ENCODE measurements around the gene ACTR3C.
"Not testable (repeated sequence)": the region's sequence is repeated elsewhere in the genome, so short reads cannot be mapped to it uniquely, and the experiment has no call there.

The ACTR3C gene

DNA sequence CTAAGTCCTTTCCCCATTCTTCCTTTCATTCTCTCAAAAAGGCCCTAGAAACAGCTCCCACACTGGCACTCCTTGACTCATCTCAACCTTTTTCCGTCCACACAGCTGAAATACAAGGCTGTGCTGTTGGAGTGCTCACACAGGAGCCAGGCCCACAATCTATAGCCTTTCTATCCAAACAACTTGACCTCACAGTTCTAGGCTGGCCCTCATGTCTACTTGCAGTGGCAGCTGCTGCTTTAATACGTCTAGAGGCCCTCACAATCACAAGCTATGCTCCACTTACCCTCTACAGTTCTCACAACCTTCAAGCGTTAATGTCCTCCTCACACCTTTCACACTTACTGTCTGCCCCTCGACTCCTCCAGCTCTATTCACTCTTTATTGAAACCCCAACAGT is 12.2 kb downstream of the ACTR3C start:
- no peak for DNase-seq

DNA sequence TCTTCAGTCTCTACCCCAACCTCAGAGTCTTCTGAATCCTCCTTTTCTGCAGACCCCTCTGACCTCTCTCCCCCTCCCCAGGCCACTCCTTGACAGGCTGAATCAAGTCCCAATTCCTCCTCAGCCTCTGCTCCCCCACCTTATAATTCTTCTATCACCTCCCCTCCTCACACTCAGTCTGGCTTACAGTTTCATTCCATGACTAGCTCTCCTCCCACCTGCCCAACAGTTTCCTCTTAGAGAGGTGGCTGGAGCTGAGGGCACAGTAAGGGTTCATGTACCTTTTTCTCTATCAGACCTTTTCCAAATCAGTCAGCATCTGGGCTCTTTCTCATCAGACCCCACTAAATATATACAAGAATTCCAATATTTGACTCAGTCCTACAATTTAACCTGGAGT is 14.8 kb downstream of the ACTR3C start:
- DNase-seq = no peak

GRCh38 chr7:150307904-150308303 is 15.4 kb downstream of the ACTR3C start:
- no peak for DNase-seq

- DNase-seq = no peak
These were observed 16.2 kb downstream of the ACTR3C start for GRCh38 chr7:150307129-150307528.

DNA sequence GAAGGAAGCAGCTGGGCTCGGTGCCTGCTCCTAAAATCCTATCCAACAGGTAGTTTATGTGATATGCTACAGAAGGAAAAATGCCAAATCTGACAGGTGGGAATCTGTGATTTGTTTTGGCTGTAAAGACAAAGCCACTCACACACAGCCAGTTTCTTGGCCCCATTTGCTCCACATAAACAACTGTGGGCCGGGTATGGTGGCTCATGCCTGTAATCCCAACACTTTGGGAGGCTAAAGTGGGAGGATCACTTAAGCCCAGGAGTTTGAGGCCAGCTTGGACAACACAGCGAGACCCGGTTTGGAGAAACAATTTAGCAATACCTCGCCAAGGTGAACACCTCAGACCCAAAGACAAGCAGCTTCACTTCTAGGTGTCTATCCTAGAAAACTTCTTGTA is 17.0 kb downstream of the ACTR3C start:
- not testable (repeated sequence) for DNase-seq

DNA sequence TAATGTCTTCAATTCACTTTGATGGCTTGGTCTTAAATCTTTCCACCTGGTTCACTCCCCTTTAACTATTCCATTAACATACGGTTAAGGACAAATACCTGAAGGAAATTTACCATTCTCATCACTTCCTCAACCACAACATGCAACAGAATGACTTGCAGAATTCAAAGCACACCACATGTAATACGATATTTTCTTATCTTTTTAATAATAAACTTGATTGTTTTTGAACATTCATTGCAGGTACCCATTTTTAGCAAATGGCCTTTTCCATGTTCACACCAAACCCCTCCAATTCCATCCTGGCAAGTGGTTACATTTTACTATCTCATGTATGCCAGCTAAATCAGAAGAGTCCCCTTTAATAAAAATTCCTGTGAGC is 17.5 kb downstream of the ACTR3C start:
- not testable (repeated sequence) for DNase-seq

- not testable (repeated sequence) for DNase-seq
These were observed 18.0 kb downstream of the ACTR3C start for GRCh38 chr7:150305259-150305902.

GRCh38 chr7:150304499-150305258 is 18.7 kb downstream of the ACTR3C start:
- DNase-seq = not testable (repeated sequence)

DNA sequence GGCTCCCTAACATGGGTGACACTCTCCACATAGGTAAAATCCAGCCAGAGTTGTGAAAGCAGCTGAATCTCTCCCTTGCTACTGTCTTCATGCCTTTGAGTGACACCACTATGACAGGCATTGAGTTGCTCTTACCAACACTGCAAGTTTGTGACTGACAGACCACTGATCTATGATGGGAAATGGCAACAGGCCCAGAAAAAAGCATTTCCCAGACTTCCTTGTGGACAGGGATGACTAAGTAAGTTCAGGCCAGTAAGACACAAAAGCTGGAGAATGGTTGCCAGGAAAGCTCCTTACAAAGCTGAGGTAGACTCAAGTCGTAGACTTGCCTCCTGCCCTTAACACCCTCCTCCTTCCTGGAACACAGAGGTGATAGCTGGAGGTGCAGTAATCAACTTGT is 20.4 kb downstream of the ACTR3C start:
- not testable (repeated sequence) for DNase-seq

GRCh38 chr7:150297978-150298377 is 25.4 kb downstream of the ACTR3C start:
- DNase-seq = not testable (repeated sequence)

- DNase-seq = not testable (repeated sequence)
These were observed 26.5 kb downstream of the ACTR3C start for GRCh38 chr7:150296802-150297201.

DNA sequence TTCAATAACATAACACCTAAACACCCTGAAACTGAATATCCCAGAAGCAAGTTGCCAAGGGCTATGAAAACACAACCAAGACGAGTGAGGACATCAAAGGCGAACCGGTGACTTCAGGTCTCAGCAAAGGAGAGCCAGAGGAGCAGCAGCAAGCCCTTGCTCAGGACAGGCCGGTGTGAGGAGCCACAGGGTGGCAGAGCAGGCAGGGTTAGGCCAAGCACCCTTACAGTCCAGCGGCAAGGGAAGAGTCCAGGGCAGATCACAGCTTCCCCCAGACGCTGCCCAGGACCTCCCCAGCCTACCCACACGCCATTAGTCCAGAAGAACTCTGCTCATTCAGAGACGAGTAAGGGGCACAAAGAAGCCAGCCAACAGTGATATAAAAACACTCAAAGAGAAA is 27.7 kb downstream of the ACTR3C start:
- not testable (repeated sequence) for DNase-seq

GRCh38 chr7:150295027-150295426 is 28.3 kb downstream of the ACTR3C start:
- DNase-seq = not testable (repeated sequence)

GRCh38 chr7:150290317-150290716 is 33.0 kb downstream of the ACTR3C start:
- not testable (repeated sequence) for DNase-seq

DNA sequence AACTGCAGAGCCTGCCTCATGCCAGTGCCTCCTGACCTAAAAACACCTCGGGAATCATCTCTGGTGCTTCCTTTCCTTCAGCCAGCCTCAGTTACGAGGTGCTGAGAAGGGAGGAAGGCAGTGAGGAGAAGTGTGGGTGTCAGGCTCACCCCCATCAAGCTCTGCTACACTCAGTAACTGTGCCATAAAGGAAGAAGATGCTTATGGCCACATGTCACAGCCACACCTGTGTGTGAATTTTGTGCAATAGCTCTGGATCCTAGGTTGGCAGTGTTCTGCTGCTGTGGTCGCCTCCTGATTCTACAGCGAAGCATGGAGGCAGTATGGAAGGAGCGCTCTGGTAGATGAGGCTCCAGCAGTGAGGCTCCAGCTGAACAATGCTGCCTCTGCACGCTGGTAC is 34.5 kb downstream of the ACTR3C start:
- DNase-seq = not testable (repeated sequence)

DNA sequence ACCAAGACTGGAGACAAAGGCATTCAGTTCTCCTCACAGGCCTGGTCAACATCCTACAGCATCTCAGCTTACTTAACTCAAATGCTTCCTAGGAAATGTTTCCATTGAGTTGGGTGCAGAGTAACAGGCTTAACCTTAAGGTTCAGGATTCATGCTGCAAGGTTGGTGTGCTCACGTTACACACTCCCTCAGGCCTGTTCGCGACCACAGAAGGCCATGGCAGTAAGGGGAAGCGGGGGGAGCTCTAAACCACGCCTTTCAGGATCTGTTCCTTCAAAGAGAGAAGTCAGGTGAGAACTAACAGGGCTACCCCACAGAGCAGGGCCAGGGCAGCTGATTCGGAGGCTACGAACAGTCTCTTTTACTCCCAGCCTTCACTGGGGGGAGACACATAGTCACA is 35.5 kb downstream of the ACTR3C start:
- not testable (repeated sequence) for DNase-seq

DNA sequence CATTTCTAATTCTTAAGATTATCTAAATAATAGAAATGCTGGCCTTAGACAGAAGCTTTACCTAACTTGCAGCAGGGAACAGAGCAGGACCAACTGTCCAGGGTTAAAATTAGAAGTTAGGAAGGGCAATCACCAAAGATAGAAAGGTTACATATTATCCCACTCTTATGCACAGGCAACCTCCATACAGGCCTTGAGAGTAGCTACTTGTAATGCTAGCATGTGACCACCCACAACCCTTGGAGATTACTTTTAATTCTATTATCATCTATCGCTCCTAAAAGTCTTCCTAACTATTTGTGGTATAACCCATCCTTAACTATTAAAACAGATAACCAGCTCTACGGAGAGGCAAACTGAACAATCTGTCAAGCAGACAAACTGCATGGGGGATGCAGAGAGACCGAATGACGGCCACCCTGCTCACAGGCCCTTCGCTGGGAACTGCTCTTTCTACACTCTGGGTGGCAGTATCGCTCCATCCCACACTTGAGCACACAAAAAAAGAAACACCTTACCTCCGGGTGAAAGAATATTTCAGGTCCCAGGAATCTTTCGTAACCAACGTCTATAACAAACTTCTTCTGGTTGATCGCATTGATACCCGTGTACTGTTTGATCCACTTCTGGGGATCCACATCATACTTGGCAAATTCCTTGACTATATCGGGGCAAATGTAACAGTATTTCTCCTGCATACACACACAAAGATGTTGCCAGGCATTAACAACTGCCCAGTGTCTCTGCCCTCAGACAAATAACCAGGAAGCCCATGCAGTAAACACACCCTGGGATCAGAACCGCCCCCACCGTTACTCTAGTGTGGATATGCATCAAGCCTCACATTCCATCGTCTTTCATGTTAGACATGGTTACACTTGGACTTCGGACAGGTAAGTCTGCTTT is 37.2 kb downstream of the ACTR3C start:
- not testable (repeated sequence) for DNase-seq

DNA sequence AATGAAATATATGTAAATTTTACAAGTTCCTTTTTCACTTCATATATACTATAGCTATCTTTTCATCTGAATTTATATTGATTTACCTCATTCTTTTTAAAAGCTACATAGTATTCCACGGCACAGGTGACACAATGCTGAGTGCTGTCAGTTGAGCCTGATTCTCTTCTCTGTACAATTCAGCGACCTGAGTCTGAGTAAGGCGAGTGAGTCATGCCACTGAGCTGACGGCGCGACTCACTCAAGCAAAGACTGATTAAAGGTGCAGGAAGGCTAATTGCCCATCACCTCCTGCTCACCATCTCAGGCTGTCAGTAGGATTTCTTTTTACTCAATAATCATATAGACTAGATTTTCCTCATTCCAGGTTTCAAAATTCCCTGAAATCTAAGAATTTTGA is 39.7 kb downstream of the ACTR3C start:
- not testable (repeated sequence) for DNase-seq

GRCh38 chr7:150283111-150283510 is 40.2 kb downstream of the ACTR3C start:
- not testable (repeated sequence) for DNase-seq

DNA sequence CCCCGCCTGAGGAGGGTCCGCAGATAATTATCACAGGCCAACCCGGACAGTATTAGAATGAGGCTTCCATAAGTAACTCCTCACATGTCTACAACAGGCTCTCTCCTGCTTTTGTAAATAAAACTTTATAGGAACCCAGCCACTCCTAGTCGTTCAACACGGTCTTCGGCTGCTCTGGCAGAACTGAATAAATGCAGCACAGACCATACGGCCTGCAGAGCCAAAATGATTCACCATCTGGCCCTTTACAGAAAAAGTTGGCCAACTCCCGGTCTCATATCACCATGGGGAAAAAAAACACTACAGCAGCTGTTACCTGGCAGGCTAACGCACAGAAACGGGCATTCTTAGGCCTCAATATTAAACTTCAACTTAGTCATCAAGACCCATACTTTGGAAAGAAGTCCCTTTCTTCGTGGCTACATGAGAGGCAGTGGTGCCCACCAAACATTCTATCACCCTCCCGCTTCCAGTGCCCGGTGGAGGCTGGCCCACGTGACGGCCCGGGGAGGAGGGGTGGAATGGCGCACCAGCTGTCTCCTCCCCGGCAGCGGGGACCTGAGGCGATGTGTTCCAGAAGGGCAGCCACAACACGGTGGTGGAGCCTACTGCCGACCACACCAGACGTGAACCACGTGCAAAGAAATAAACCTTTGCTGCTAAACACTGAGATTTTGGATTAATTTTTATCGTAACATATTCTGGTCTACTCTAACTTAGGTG is 41.5 kb downstream of the ACTR3C start:
- DNase-seq = not testable (repeated sequence)

- DNase-seq = not testable (repeated sequence)
These were observed 45.0 kb downstream of the ACTR3C start for GRCh38 chr7:150278383-150278782.

GRCh38 chr7:150276132-150276695 is 47.1 kb downstream of the ACTR3C start:
- not testable (repeated sequence) for DNase-seq

All from NCI-H1105 (cell line).